ENCODE measurements around the gene EPHB3. TPM values are rescaled to one million over a fixed set of nuclear protein-coding genes. Genes with fewer than 3 reads are reported as not detected.

EPHB3 gene
- total RNA-seq, 1 experiment from 2014 or later: 6.0 TPM

DNA sequence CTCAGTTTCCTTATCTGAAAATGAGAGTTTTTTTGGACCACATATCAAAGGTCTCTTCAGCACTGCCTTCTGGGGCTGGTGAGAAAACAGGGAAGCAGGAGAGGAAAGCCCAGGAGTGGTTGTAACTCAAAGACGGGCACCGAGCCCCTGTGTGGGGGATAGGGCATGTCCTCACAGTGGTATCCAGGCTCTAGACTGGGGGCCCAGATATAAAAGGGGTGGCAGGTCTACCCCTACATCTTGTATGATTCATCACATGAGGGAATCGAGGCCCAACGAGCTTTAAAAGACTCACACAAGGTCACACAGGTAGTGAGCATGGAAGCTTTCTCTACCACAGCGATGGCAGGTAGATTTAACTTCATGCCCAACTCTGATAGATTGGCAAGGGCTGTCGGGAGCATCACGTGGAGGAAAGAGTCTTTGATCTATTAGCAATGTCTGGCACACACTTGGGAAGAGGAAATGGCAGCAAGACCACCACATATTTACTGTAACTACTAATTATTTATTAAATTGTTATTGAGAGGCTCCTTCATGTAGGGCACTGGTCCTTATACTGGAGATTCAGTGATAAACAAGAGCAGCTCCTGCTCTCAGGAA is 4.1 kb upstream of the EPHB3 start:
- no TSS peak for BruUV-seq (replicated peaks)
- no peak for TF ChIP-seq POLR2AphosphoS5 (IDR thresholded peaks at IDR 0.05; ENCODE audit: low read depth, low read length)
- TF ChIP-seq, protein P1, sequence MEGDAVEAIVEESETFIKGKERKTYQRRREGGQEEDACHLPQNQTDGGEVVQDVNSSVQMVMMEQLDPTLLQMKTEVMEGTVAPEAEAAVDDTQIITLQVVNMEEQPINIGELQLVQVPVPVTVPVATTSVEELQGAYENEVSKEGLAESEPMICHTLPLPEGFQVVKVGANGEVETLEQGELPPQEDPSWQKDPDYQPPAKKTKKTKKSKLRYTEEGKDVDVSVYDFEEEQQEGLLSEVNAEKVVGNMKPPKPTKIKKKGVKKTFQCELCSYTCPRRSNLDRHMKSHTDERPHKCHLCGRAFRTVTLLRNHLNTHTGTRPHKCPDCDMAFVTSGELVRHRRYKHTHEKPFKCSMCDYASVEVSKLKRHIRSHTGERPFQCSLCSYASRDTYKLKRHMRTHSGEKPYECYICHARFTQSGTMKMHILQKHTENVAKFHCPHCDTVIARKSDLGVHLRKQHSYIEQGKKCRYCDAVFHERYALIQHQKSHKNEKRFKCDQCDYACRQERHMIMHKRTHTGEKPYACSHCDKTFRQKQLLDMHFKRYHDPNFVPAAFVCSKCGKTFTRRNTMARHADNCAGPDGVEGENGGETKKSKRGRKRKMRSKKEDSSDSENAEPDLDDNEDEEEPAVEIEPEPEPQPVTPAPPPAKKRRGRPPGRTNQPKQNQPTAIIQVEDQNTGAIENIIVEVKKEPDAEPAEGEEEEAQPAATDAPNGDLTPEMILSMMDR (IDR thresholded peaks at IDR 0.05): no peak
- TF ChIP-seq, protein P2, sequence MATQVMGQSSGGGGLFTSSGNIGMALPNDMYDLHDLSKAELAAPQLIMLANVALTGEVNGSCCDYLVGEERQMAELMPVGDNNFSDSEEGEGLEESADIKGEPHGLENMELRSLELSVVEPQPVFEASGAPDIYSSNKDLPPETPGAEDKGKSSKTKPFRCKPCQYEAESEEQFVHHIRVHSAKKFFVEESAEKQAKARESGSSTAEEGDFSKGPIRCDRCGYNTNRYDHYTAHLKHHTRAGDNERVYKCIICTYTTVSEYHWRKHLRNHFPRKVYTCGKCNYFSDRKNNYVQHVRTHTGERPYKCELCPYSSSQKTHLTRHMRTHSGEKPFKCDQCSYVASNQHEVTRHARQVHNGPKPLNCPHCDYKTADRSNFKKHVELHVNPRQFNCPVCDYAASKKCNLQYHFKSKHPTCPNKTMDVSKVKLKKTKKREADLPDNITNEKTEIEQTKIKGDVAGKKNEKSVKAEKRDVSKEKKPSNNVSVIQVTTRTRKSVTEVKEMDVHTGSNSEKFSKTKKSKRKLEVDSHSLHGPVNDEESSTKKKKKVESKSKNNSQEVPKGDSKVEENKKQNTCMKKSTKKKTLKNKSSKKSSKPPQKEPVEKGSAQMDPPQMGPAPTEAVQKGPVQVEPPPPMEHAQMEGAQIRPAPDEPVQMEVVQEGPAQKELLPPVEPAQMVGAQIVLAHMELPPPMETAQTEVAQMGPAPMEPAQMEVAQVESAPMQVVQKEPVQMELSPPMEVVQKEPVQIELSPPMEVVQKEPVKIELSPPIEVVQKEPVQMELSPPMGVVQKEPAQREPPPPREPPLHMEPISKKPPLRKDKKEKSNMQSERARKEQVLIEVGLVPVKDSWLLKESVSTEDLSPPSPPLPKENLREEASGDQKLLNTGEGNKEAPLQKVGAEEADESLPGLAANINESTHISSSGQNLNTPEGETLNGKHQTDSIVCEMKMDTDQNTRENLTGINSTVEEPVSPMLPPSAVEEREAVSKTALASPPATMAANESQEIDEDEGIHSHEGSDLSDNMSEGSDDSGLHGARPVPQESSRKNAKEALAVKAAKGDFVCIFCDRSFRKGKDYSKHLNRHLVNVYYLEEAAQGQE (IDR thresholded peaks at IDR 0.05; ENCODE audit: insufficient read depth in 1 of 2, low read depth in 2 of 2, low read length in 1 of 2): no peak
- no peak for TF ChIP-seq SIN3A (IDR thresholded peaks at IDR 0.05; ENCODE audit: borderline replicate concordance, insufficient read depth, low read depth, low read length)
- TF ChIP-seq TCF7L2 (IDR thresholded peaks at IDR 0.05; ENCODE audit: low read depth, low read length): no peak
- H3K27ac ChIP-seq (ENCODE audit: low read length): no peak overlapping the region
- intact Hi-C loops (cut with micrococcal nuclease; ENCODE audit: unreplicated experiment) (no loop called here), in situ Hi-C loops (cut with HindIII; ENCODE audit: low pct_unique_long_range_greater_than_20kb, low sequenced_read_pairs) (no loop called here)
- DNase-seq (ENCODE audit: low read depth, low spot score): no peak
- no peaks in the 10 kb centered on the region for H3K36me3 ChIP-seq (ENCODE audit: control insufficient read depth, insufficient read depth, low read length)
- H3K4me3 ChIP-seq (ENCODE audit: low read depth in 2 of 2, low read length in 2 of 2): no peak overlapping the region
- CTCF ChIA-PET: no interaction called here
- peaks cover 7% of the 10 kb centered on the region; the same call in 1 of the 2 replicates for H3K4me1 ChIP-seq (ENCODE audit: control insufficient read depth, insufficient read depth, low read length)
- peaks cover 2% of the 10 kb centered on the region; the same call in 1 of the 2 replicates for H3K27me3 ChIP-seq (ENCODE audit: control insufficient read depth, insufficient read depth, low read length)
- POLR2A ChIA-PET: no interaction called here
- no peak for ATAC-seq
- no peaks in the 10 kb centered on the region for H3K9me3 ChIP-seq (ENCODE audit: control insufficient read depth, insufficient read depth, low read depth, low read length)

DNA sequence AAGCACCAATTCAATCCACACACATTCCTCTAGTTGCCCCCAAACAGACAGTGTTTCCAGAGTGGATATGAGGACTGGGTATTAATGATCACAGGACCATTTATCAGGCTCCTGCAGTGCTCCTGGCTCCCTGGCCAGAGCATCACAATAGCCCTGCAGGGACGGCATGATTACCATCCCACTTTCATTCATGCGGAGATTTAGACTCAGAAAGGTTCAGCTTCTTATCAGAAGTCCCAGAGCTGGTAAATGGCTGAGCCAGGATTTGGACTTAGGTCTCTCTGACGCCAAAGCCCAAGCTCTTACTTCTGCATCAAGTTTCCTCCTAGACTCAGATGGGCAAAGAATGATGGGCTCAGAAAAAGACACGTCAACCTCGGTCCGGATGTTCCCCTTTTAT is 2.9 kb upstream of the EPHB3 start:
- ChIA-PET CTCF (no interaction called here), POLR2A (no interaction called here)
- DNase-seq (ENCODE audit: low read depth, low spot score) (no peak), ATAC-seq (no peak)
- Histone ChIP-seq H3K9me3 (ENCODE audit: control insufficient read depth, insufficient read depth, low read depth, low read length) (no peaks in the 10 kb centered on the region), H3K4me3 (ENCODE audit: low read depth in 2 of 2, low read length in 2 of 2) (no peak overlapping the region), H3K36me3 (ENCODE audit: control insufficient read depth, insufficient read depth, low read length) (no peaks in the 10 kb centered on the region), H3K4me1 (ENCODE audit: control insufficient read depth, insufficient read depth, low read length) (peaks cover 7% of the 10 kb centered on the region; the same call in 1 of the 2 replicates), H3K27ac (ENCODE audit: low read length) (no peak overlapping the region), H3K27me3 (ENCODE audit: control insufficient read depth, insufficient read depth, low read length) (peaks cover 2% of the 10 kb centered on the region; the same call in 1 of the 2 replicates)
- in situ Hi-C loops (cut with HindIII; ENCODE audit: low pct_unique_long_range_greater_than_20kb, low sequenced_read_pairs): no loop called here
- BruUV-seq (replicated peaks): no TSS peak
- TF ChIP-seq SIN3A (IDR thresholded peaks at IDR 0.05; ENCODE audit: borderline replicate concordance, insufficient read depth, low read depth, low read length): no peak
- intact Hi-C loops (cut with micrococcal nuclease; ENCODE audit: unreplicated experiment): no loop called here

DNA sequence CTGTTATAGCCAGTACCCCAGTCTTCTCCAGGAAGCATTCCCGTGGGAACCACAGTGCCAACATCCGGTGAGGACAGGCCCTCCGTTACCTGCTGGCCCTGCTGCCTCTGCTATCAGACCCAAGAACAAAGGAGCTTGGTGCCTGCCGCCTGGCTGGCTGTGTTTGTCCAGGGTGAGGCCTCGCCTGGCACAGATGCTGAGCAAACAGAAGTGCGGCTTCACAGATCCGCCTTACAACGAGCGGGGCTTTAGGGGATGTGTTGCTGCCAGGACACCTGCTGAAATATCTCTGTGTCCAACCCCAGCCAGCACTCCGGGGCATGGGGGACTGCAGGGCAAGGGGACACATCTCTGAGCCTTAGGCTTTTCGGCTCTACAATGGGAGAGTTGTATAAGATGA is 2.2 kb upstream of the EPHB3 start:
- ATAC-seq: no peak
- no TSS peak for BruUV-seq (replicated peaks)
- DNase-seq (ENCODE audit: low read depth, low spot score): no peak
- peaks cover 7% of the 10 kb centered on the region; the same call in 1 of the 2 replicates for H3K4me1 ChIP-seq (ENCODE audit: control insufficient read depth, insufficient read depth, low read length)
- TF ChIP-seq TCF7L2 (IDR thresholded peaks at IDR 0.05; ENCODE audit: low read depth, low read length) (no peak), SIN3A (IDR thresholded peaks at IDR 0.05; ENCODE audit: borderline replicate concordance, insufficient read depth, low read depth, low read length) (no peak), POLR2AphosphoS5 (IDR thresholded peaks at IDR 0.05; ENCODE audit: low read depth, low read length) (no peak)
- TF ChIP-seq, protein P1 (IDR thresholded peaks at IDR 0.05): no peak
- TF ChIP-seq, protein P2 (IDR thresholded peaks at IDR 0.05; ENCODE audit: insufficient read depth in 1 of 2, low read depth in 2 of 2, low read length in 1 of 2): no peak
- ChIA-PET POLR2A (no interaction called here), CTCF (no interaction called here)
- H3K4me3 ChIP-seq (ENCODE audit: low read depth in 2 of 2, low read length in 2 of 2): no peak overlapping the region
- in situ Hi-C loops (cut with HindIII; ENCODE audit: low pct_unique_long_range_greater_than_20kb, low sequenced_read_pairs) (no loop called here), intact Hi-C loops (cut with micrococcal nuclease; ENCODE audit: unreplicated experiment) (no loop called here)
- peaks cover 2% of the 10 kb centered on the region; the same call in 1 of the 2 replicates for H3K27me3 ChIP-seq (ENCODE audit: control insufficient read depth, insufficient read depth, low read length)
- H3K27ac ChIP-seq (ENCODE audit: low read length): no peak overlapping the region
- H3K9me3 ChIP-seq (ENCODE audit: control insufficient read depth, insufficient read depth, low read depth, low read length): no peaks in the 10 kb centered on the region
- H3K36me3 ChIP-seq (ENCODE audit: control insufficient read depth, insufficient read depth, low read length): no peaks in the 10 kb centered on the region

Measured in Panc1 (cell line).